ENCODE results near the gene ETV2. TPM values are rescaled to one million over a fixed set of nuclear protein-coding genes. Genes with fewer than 3 reads are reported as not detected.

The ETV2 gene
- total and polyA plus RNA-seq, 2 of the 4 experiments (the other 2 are of a cell fraction), result 1.2 TPM; not detected in 1

DNA sequence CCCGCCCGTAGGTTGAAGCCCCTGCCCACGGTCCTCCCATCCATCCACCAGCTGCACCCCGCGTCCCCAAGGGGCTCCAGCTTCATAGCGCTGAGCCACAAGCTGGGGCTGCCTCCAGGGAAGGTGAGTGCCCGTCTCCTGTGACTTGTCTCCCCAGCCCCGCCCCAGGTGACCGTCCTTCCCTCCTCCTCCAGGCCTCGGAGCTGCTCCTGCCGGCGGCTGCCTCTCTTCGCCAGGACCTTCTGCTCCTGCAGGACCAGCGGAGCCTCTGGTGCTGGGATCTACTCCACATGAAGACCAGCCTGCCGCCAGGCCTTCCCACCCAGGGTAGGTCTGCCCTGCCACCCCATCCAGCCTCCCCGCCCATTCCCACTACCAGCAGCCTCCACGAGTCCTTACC, 21.5 kb upstream of the ETV2 start:
- no peak for TF ChIP-seq RFX5 (IDR thresholded peaks at IDR 0.05; ENCODE audit: low read depth, low read length)
- Histone ChIP-seq H3K27ac (ENCODE audit: insufficient read depth, low read length) (no peak overlapping the region), H2AK5ac (ENCODE audit: low read depth, low read length) (no peak overlapping the region), H3K4ac (ENCODE audit: low read depth, low read length) (no peak overlapping the region), H3K18ac (ENCODE audit: low read depth, low read length) (no peak overlapping the region), H3K27me3 (ENCODE audit: control insufficient read depth, insufficient read depth, low read length) (no peaks in the 10 kb centered on the region), H3K9ac (ENCODE audit: low read depth, low read length) (no peak overlapping the region), H2AK9ac (replicated peaks; ENCODE audit: low read depth, low read length, poor library complexity) (peak overlapping the region; percentile 42), H3K36me3 (ENCODE audit: control insufficient read depth, insufficient read depth, low read length) (peaks cover 7% of the 10 kb centered on the region; the same call in 1 of the 2 replicates), H3K56ac (ENCODE audit: extremely low read depth, insufficient read depth, low read length) (no peak overlapping the region), H2BK120ac (ENCODE audit: low read depth, low read length) (no peak overlapping the region), H2BK5ac (ENCODE audit: low read depth, low read length, poor library complexity, severe bottlenecking) (no peak overlapping the region), H3K14ac (replicated peaks; ENCODE audit: low read depth, low read length) (no peak overlapping the region), H2BK15ac (ENCODE audit: low read depth, low read length) (no peak overlapping the region), H3K4me1 (ENCODE audit: control insufficient read depth, insufficient read depth, low read length) (no peaks in the 10 kb centered on the region), H2AFZ (replicated peaks; ENCODE audit: low read length, poor library complexity) (no peak overlapping the region), H4K91ac (ENCODE audit: insufficient read depth, low read depth, low read length) (no peak overlapping the region), H2BK20ac (ENCODE audit: low read depth, low read length) (no peak overlapping the region), H3K9me3 (ENCODE audit: control insufficient read depth, insufficient read depth, low read length) (no peaks in the 10 kb centered on the region), H3K4me3 (ENCODE audit: insufficient read depth, low read depth, low read length) (no peak overlapping the region), H3K9me1 (ENCODE audit: insufficient read depth, low read length) (no peaks in the 10 kb centered on the region), H4K8ac (ENCODE audit: low read depth in 2 of 2, low read length in 2 of 2) (no peak overlapping the region), H3K4me2 (ENCODE audit: low read depth, low read length) (no peak overlapping the region), H4K5ac (ENCODE audit: low read depth, low read length) (no peak overlapping the region), H3K79me1 (ENCODE audit: low read depth in 1 of 2, low read length in 2 of 2) (no peaks in the 10 kb centered on the region), H4K20me1 (ENCODE audit: insufficient read depth, low read length) (no peaks in the 10 kb centered on the region), H3K23ac (ENCODE audit: low read depth, low read length) (no peak overlapping the region)
- DNase-seq (no peak), ATAC-seq (ENCODE audit: low read depth) (no peak)
- 97% methylated on average over 7 of the region's 17 CpGs; no CpG with 5 or more reads in 1 of the 2 experiments for WGBS, 2 experiments (ENCODE audit: extremely low coverage in 2 of 2, insufficient read length in 1 of 2)
- in situ Hi-C loops (cut with MboI; ENCODE audit: low sequenced_read_pairs) (no loop called here), dilution Hi-C loops (cut with HindIII; ENCODE audit: low sequenced_read_pairs, unreplicated experiment) (no loop called here), intact Hi-C loops (cut with micrococcal nuclease) (no loop called here)
- POLR2A ChIA-PET (ENCODE audit: unreplicated experiment), result no interaction called here
- CTCF ChIA-PET, result no interaction called here
- BruUV-seq (replicated peaks), result no TSS peak
